Measurements from ENCODE around the gene HYAL2.

HYAL2 gene

GRCh38 chr3:50303013-50303815 lies 19.3 kb downstream of the HYAL2 start, which contains the start of gene HYAL1:
Gene HYAL1, minus strand, starts transcription at chr3:50303574. Its CDS starts 618 bp downstream, at chr3:50302956.
- DNase-seq, result no peak

GRCh38 chr3:50302095-50303012 lies 20.2 kb downstream of the HYAL2 start:
- no peak for DNase-seq

DNA sequence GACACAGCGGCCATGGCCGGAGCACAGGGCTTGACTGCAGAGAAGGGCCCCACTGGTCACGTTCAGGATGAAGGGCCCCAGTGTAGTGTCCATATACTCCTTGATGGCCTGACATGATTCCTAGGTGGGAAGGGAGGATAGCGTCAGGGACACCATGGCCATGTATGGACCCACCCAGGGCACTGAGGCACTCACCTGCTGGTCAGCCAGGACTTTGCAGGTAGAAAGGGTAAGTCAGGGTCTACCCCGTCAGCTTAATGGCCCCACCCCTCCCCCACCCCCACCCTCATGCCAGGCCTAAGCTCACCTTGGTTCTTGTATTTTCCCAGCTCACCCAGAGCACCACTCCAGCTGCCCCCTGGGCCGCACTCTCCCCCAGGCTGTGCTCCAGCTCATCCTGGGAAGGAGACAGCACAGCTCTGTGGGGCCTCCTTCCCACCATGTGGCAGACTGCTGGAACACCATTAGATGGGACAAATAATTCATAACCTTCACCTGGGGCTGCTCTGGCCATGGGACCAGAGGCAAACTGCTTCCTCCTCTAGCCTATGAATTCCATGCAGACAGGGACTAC lies 21.8 kb downstream of the HYAL2 start:
- no peak for DNase-seq

DNA sequence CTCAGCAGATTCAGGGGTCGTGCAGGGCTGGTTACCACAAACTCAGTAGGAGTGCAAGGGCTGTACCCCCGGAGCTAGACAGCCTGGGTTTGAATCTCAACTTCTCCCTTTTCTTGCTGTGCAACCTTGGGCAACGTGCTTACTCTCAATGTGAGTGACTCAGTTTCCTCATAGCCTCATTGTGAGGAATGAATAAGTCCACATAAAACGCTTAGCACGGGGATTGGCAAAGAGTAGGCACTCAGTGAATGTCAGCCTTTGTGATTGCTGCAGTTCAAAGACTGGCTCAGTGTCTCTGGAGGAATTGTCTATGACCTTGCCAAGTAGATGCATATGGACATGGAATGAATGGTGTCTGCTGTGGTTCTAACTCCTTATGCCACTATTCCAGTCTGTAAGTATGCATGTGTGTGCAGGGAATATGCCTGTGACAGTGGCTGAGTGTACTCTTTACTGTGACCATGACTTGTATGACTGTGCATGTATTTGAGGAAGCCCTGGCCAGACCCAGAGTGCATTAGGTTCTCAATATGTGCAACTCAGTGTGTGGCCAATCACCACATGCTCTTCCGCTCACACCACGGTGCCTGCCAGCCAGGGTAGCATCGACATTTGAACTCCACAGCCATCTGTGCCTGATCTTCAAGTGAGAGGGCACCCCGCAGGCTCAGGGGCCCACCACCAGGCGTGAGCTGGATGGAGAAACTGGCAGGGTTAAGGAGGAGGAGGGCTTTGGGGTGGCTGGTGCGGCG lies 22.4 kb downstream of the HYAL2 start:
- DNase-seq, result no peak

GRCh38 chr3:50299638-50299928 lies 23.0 kb downstream of the HYAL2 start:
- no peak for DNase-seq

GRCh38 chr3:50298836-50299637 lies 23.5 kb downstream of the HYAL2 start, which contains the start of the genes HYAL3 and NAA80:
Gene HYAL3, minus strand, starts transcription at chr3:50299405. Its CDS starts 3,803 bp downstream, at chr3:50295602.
Gene NAA80, minus strand, starts transcription at chr3:50299405. Its CDS starts 1,942 bp downstream, at chr3:50297463.
- DNase-seq, result peak; percentile 98

DNA sequence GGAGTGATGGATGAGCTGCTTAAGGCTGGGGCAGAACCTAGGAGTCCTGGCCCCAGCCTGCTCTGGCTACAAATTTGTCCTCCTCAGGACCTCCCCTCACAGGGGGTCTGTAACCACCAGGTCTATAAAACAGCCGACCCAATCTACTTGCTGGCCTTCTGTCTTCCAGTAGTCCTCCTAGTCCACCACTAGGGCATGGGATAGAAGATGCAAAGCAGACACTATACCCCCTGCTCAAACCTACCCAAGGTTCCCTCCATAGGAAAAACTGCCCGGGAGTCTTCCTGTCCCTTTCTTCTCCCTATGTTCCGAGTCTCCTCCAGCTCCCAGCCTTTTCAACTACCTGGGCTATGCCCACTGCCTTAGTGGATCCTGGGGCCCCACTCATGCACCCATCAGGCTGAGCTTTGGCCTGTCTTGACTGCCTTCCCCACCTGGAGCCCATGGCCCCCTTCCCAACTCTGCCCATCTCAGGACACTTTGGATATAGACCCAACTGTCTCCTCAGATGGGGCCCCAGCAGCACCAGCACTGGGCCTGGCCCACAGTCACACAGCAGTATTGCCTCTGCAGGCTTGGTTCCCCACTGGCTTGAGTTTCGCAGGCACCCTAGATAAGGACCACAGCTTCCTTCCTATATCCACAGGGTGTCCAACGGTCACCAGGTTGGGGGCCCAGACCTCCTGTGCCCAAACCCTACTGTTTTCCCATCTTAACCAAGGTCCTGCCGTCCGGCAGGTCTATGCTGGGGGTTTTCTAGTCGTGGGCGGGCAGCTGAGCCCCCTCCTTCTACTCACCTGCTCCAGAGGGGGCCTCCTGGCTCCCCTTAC lies 24.4 kb downstream of the HYAL2 start:
- DNase-seq, result no peak

- no peak for DNase-seq
Observed at GRCh38 chr3:50297384-50297775, 25.2 kb downstream of the HYAL2 start.

DNA sequence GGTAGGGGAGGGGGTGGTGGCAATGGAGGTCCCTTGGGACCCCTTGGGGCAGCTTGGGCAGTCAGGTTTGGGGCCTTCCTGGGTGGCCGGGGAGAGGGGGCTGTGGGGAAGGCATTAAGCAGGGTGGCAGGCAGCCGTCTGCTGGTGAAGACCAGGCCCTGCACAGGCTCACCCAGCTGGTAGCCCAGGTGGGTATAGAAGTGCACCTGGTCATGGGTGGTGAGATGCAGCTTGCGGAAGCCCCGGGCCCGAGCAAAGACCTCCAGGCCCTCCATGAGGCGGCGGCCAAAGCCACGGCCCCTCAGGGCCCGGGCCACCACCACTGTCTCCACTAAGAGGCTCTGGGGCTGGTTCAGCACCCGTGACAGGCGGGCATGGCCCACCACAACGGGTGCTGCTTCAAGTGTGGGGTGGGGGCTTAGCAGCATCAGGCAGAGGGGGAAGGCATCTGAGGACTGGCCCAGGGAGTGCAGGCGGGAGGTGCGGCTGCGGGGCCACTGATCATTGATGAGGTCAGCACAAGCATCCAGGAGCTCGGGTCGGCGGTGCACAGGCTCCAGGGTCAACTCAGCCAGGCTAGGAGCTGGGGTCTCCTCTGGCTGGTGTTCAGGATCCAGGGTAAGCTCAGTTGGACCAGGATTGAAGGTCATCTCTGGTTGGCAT lies 25.7 kb downstream of the HYAL2 start:
- DNase-seq, result no peak

GRCh38 chr3:50295553-50296431 lies 26.8 kb downstream of the HYAL2 start:
- no peak for DNase-seq

GRCh38 chr3:50294492-50295403 lies 27.8 kb downstream of the HYAL2 start:
- DNase-seq, result no peak

DNA sequence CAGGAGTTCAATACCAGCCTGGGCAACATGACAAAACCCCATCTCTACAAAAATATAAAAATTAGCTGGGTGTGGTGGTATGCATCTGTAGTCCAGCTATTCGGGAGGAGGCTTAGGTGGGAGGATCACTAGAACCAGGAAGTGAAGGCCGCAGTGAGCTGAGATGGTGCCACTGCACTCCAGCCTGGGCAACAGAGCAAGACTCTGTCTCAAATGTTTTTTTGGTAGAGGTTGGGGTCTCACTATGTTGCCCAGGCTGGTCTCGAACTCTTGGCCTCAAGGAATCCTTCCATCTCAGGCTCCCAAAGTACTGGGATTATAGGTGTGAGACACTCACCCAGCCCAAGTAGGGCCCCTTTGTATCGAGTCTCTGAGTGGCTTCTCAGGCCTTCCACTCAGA lies 28.5 kb downstream of the HYAL2 start:
- no peak for DNase-seq

DNA sequence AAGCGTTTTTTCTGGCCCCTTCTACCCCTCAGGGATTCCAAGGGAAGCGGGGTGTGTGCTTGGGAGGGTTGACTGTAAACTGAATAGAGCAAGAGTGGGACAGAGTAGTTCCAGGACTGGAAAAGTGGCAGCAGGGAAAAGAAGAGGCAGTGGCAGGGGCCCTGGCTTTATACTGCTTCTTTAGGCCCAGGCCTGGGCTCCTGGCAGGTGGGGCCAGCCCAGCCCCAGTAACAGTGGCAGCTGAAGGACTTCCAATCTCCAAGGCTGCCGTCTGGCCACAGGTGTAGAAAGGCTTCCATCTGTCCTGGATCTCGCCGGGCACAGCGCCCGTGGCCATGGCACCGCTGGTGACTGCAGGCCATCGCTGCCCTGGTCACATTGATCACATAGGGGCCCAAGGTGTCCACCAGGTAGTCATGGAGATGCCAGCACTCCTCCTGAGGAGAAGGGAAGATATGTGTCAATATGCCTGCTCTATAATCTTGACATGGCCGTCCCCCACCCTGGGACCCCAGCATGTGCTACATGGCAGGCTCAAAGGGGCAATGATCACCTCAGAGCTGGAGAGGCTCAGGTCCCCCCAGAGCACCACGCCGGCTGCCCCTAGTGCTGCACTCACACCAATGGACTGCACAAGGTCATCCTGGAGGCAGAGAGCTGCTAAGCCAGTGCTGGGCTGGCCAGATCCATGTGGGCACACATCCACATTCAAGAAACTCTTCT lies 29.3 kb downstream of the HYAL2 start:
- DNase-seq, result no peak

DNA sequence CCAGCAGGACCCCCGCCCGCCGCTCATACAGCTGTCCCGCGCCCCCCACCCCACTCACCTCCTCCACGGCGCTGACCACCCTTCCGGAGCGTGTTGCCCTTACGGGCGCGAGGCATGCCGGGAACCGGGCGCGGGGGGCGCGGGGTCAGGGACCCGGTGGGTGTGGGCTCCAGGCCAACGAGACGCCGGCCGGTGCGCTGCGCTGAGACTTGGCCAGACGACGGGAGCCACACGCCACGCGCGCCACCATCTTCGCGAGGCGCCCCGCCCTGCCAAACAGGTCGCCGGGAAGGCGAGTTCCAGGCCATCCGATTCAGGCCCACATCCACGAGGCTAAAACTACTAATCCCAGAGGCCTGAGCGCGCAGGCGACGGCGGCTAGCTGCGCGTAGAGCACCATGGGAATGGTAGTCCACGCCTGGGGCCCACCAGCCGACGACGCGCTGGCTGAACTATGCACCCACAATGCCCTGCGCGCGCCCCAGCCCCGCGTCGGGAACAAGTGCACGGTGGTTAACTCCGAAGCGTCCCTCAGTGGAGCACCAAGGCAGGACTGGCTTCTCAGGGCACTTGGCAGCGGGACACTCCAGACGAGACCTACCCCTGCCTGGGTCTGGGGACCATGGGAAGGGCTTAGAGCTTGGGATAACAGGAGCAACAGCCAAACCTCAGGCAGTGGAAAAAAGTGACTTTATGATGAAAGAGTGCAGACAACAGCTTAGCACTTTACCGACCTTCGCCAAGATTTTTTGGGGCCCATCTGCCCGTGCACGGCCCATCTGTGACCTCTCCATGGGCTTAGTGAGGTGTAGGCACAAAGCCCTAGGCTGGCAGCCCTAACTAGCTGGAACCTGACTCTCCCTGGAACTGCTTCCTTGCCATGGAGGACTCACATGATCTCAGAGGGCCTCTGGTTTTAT lies 30.1 kb downstream of the HYAL2 start, which contains the start of gene IFRD2:
Gene IFRD2 (minus strand): TSS at position 271 of the 920 bp plus-strand sequence. CDS start 155 bp downstream, at position 116.
- DNase-seq, result peak; percentile 96

DNA sequence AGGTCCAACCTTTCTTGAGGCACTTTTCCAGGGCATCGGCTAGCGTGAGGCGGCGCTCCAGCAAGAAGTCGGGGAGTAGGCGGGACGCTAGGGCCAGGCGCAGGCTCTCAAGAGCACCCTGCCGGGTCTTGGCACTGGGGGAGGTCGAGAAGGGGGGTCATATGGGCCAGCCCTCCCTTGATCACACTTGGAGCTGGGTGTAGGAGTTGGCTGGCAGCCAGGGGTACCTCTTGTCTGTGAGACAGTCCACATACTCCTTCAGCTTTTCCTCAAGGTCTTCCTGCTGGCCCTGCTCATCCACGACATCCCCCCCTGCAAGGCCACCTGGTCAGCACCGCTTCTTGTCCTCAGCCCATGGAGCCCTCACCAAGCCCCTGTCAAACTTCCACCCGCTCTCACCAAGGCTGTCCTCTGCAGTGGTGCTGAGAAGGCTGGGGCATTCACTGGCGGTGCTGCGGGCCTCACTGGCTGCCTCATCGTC lies 32.3 kb downstream of the HYAL2 start:
- no peak for DNase-seq

DNA sequence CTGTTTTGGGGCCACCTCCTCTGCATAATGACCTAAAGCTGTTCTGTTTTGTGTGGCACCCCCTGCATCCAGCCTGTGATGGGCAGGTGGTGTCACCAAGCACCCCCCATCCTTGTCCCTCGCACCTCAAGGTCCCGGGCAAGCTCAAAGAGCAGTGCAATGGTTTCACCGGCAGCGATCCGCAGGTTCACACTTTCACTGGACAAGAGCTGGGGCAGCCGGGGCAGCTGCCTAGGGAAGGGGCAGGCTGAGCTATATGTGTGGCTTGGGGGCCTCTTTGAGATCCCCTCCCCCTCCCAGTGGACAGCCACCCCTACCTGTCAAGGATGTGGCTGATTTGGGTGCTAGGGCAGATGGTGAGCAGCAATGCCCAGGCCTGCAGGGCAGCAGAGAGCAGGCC lies 33.4 kb downstream of the HYAL2 start:
- DNase-seq, result no peak

Data from NCI-H526 treated with DMSO at 0.1 percent for 48 hours (cell line).